A549 (cell line): ENCODE results near the gene IL2RG.

Experiments used
- EP300 ChIP-seq, 2 experiments: fragments of >200 bp; sonication (Bioruptor Twin); formaldehyde crosslinking; IDR thresholded peaks; 2 replicates in 1 of 2; 3 replicates in 1 of 2; pipeline ENCODE4 v1.6.1; 2016 to 2017
- HDAC2 ChIP-seq: fragments of 200-600 bp; sonication (generic); IDR thresholded peaks from 2 replicates; pipeline ENCODE4 v1.6.1; 2016
- JUNB ChIP-seq: fragments of >200 bp; sonication (Bioruptor Twin); formaldehyde crosslinking; IDR thresholded peaks from 2 replicates; pipeline ENCODE4 v1.6.1; 2016
- MAFK ChIP-seq: fragments of 450-650 bp; IDR thresholded peaks from 2 replicates; pipeline ENCODE4 v1.6.1; 2014; ENCODE audit not compliant: partially characterized antibody
- POLR2A ChIP-seq: IDR thresholded peaks from 2 replicates; pipeline ENCODE4 v1.6.1; 2012; ENCODE audit warnings: mild to moderate bottlenecking, low read length
- RAD21 ChIP-seq, 2 experiments: fragments of >200 bp in 1 of 2; sonication (Bioruptor Twin) in 1 of 2; formaldehyde crosslinking in 1 of 2; IDR thresholded peaks in 1 of 2; conservative IDR thresholded peaks in 1 of 2; 2 replicates in 1 of 2; 3 replicates in 1 of 2; pipeline ENCODE4 v1.6.1; 2012 to 2018; ENCODE audit warnings: inconsistent platforms in 1 of 2
- RCOR1 ChIP-seq: fragments of 150-350 bp; IDR thresholded peaks from 2 replicates; pipeline ENCODE4 v1.6.1; 2014; ENCODE audit warnings: antibody characterized with exemption, low read length, low read depth
- TF ChIP-seq, protein P1 (sequence below): fragments of >200 bp; sonication (Bioruptor Twin); formaldehyde crosslinking; IDR thresholded peaks from 3 replicates; pipeline ENCODE4 v1.5.1; 2016
- TF ChIP-seq, protein P2 (sequence below): IDR thresholded peaks from 2 replicates; pipeline ENCODE4 v1.6.1; 2012

DNA sequence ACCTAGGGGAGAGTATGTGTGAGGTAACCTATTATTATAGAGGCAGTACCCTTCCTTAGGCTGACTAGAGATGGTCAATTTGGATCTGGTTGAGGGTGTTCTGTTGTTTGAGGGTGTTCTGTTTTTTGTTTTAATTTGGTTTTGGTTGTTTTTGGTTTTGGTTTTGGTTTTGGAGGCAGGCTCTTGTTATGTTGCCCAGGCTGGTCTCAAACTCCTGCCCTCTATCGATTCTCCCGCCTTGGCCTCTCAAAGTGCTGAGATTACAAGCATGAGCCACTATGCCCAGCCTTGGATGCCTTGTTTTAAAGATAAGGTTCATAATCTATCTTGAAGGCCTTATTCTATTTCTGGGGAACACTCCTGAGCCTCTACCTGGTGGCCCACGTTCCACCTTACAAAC lies 5.7 kb downstream of the IL2RG start:
- TF ChIP-seq MAFK (no peak), EP300 (IDR thresholded peaks at IDR 0.05) (no peak), POLR2A (no peak), RAD21 (conservative IDR thresholded peaks at IDR 0.05 in 1 of 2, IDR thresholded peaks at IDR 0.05 in 1 of 2) (no peak), HDAC2 (no peak), RCOR1 (no peak), JUNB (no peak)
- TF ChIP-seq, protein P1, sequence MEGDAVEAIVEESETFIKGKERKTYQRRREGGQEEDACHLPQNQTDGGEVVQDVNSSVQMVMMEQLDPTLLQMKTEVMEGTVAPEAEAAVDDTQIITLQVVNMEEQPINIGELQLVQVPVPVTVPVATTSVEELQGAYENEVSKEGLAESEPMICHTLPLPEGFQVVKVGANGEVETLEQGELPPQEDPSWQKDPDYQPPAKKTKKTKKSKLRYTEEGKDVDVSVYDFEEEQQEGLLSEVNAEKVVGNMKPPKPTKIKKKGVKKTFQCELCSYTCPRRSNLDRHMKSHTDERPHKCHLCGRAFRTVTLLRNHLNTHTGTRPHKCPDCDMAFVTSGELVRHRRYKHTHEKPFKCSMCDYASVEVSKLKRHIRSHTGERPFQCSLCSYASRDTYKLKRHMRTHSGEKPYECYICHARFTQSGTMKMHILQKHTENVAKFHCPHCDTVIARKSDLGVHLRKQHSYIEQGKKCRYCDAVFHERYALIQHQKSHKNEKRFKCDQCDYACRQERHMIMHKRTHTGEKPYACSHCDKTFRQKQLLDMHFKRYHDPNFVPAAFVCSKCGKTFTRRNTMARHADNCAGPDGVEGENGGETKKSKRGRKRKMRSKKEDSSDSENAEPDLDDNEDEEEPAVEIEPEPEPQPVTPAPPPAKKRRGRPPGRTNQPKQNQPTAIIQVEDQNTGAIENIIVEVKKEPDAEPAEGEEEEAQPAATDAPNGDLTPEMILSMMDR = no peak
- TF ChIP-seq, protein P2, sequence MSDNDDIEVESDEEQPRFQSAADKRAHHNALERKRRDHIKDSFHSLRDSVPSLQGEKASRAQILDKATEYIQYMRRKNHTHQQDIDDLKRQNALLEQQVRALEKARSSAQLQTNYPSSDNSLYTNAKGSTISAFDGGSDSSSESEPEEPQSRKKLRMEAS = no peak
